Ovary (tissue), 9 donors: ENCODE measurements around the gene SESN2. TPM values are rescaled to one million over a fixed set of nuclear protein-coding genes. Genes with fewer than 3 reads are reported as not detected.

Experiments
- DNase-seq, 5 donors: peaks; one replicate each; pipeline ENCODE4 v3.0.0-alpha.2; 2019 to 2020
- H3K27ac ChIP-seq, 2 donors: fragments of 200-600 bp; one replicate each; pipeline versions ENCODE4 v1.5.1 to v1.8.0; 2019 to 2022
- H3K27me3 ChIP-seq: fragments of 200-600 bp; one replicate; pipeline ENCODE4 v1.8.0; 2022
- H3K36me3 ChIP-seq: fragments of 200-600 bp; sonication (generic); one replicate; pipeline ENCODE4 v1.5.1; 2019
- H3K4me1 ChIP-seq: one replicate; pipeline ENCODE4 v1.8.1; 2013; ENCODE audit warnings: mild to moderate bottlenecking, moderate library complexity; ENCODE audit not compliant: insufficient read depth
- H3K4me3 ChIP-seq: fragments of 200-600 bp; sonication (generic); one replicate; pipeline ENCODE4 v1.5.1; 2017
- H3K9me3 ChIP-seq, 2 donors: fragments of 200-600 bp in 1 of 2; sonication (generic) in 1 of 2; one replicate each; pipeline versions ENCODE4 v1.5.1 to v1.8.1; 2013 to 2019; ENCODE audit warnings: mild to moderate bottlenecking in 1 of 2, moderate library complexity in 1 of 2
- CTCF ChIP-seq, 3 donors: fragments of 450-650 bp in 2 of 3; fragments of 200-600 bp in 1 of 3; IDR thresholded peaks; one replicate each; pipeline versions ENCODE4 v1.5.1 to v1.8.0; 2016 to 2022; ENCODE audit warnings: antibody characterized with exemption in 3 of 3, mild to moderate bottlenecking in 1 of 3
- EP300 ChIP-seq: sonication (generic); formaldehyde crosslinking; IDR thresholded peaks from one replicate; pipeline ENCODE4 v1.6.1; 2017; ENCODE audit warnings: antibody characterized with exemption
- POLR2A ChIP-seq: fragments of 450-650 bp; IDR thresholded peaks from one replicate; pipeline ENCODE4 v1.6.1; 2017; ENCODE audit warnings: antibody characterized with exemption, mild to moderate bottlenecking, moderate library complexity
- WGBS, 3 donors: extraction: QIAGEN DNeasy Blood & Tissue Kit in 1 of 3; methylation state at CpG; one replicate each; pipeline versions ENCODE4 v1.1.5 to v1.1.7; 2013 to 2017; 5-methylcytosine and 5-hydroxymethylcytosine counted together
- intact Hi-C, 4 donors: fragments of 100-400 bp; cut with DNase I; formaldehyde crosslinking; loops; one replicate each; pipeline versions ENCODE4 v1.11.0 to v1.15.1; 2022 to 2023
- polyA plus RNA-seq, 2 donors: library from polyadenylated mRNA; stranded (reverse); fragments of 200-250 nt in 1 of 2; fragments of 350-450 nt in 1 of 2; fragmentation: Illumina TruSeq in 1 of 2; extraction: RNeasy Lipid Tissue Mini Kit (QIAGEN cat#74804) in 1 of 2; gene quantifications; one replicate each; pipeline ENCODE4 v1.2.3, GENCODE V29; 2013 to 2014
- total RNA-seq, 7 donors: library from RNA; depleted of rRNA in 2 of 7; stranded (reverse); fragments of >200 nt in 2 of 7; fragmentation: NEBNext Ultra II Directional in 3 of 7; extraction: Animal tissue kit (Norgen Biotek cat#: 25700) in 3 of 7; gene quantifications; one replicate each; pipeline versions ENCODE4 v1.1.0 to v1.2.4, GENCODE V29; 2016 to 2023
- donor health status: DM: no; HTN: no; CAD: no; lungs with moderate emphysema.
- donor health status: DM: no; HTN: no; CAD: no.
- donor health status: Bipolar disorder and iron deficiency.
- donor health status: DM: yes; HTN: yes; CAD: no.
- donor health status: DM: no; HTN: no; CAD: no.
- donor health status: DM: yes; HTN: yes; CAD: no.

Gene SESN2
- total and polyA plus RNA-seq, 9 donors: 7.4 to 79.9 (median 25.0) TPM

DNA sequence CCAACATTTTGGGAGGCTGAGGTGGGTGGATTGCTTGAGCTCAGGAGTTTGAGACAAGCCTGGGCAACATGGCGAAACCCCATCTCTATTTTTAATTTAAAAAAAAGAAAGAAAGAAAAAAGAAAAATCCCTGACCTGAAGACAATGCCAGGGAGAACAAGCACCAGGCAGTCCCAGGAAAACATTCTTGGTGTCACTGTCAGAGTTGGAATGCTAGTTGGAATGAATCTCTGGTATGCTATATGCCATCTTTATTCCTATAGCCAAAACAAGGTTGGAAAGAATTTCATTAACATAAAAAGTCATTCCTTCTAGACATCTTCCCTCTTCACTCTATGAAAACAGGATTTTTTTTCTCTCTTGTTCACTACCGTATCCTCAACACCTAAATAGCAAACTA, 29.3 kb upstream of the SESN2 start:
- intact Hi-C loops: no loop called here
- Histone ChIP-seq H3K4me1 (peaks cover 5% of the 10 kb centered on the region), H3K9me3 (no peaks in the 10 kb centered on the region), H3K27ac (no peak overlapping the region), H3K4me3 (no peak overlapping the region), H3K27me3 (no peaks in the 10 kb centered on the region), H3K36me3 (no peaks in the 10 kb centered on the region)
- 71 to 75% (median 72%) methylated on average over 2 of the region's 2 CpGs for WGBS, 3 donors
- no peak for TF ChIP-seq POLR2A
- TF ChIP-seq EP300: no peak
- TF ChIP-seq CTCF (IDR thresholded peaks at IDR 0.05): no peak
- DNase-seq: no peak

GRCh38 chr1:28232558-28233263, 26.6 kb upstream of the SESN2 start, which contains the start of gene DNAJC8:
TSS of gene DNAJC8 (minus strand) at chr1:28233029. CDS start at chr1:28232998, 31 bp downstream.
- TF ChIP-seq EP300: no peak
- peak; percentile 72 for TF ChIP-seq POLR2A
- H3K27ac ChIP-seq: peak within 1 kb of the TSS; percentile 70
- no peaks in the 10 kb centered on the region for H3K9me3 ChIP-seq
- WGBS, 3 donors: 0 to 2% (median 0%) methylated on average over 39 to 40 of the region's 40 CpGs
- H3K27me3 ChIP-seq: no peaks in the 10 kb centered on the region
- H3K4me3 ChIP-seq: peak within 1 kb of the TSS; percentile 87
- peaks cover 7% of the 10 kb centered on the region for H3K4me1 ChIP-seq
- intact Hi-C loops: no loop called here
- peak; percentile 91 to 95 (median 94) for DNase-seq
- H3K36me3 ChIP-seq: no peaks in the 10 kb centered on the region

DNA sequence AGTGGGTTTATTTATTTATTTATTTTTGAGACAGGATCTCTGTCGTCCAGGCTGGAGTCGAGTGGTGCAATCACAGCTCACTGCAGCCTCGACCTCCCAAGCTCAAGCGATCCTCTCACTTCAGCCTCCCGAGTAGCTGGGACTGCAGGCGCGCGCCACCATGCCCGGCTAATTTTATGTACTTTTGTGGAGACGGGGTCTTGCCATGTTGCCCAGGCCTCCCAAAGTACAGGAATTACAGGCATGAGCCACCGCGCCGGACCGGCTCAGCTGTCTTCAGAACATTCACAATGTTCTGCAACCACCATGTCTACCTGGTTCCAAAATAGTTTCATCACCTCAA, 26.1 kb upstream of the SESN2 start:
- H3K27ac ChIP-seq: peak overlapping the region in 1 of 2 donors; percentile 70
- intact Hi-C loops: no loop called here
- H3K27me3 ChIP-seq: no peaks in the 10 kb centered on the region
- H3K36me3 ChIP-seq: no peaks in the 10 kb centered on the region
- no peak for TF ChIP-seq POLR2A
- TF ChIP-seq EP300: no peak
- no peak for TF ChIP-seq CTCF (IDR thresholded peaks at IDR 0.05)
- peaks cover 7% of the 10 kb centered on the region for H3K4me1 ChIP-seq
- WGBS, 3 donors: 57 to 61% (median 59%) methylated on average over 14 of the region's 14 CpGs
- DNase-seq: no peak
- H3K9me3 ChIP-seq: no peaks in the 10 kb centered on the region
- peak overlapping the region; percentile 87 for H3K4me3 ChIP-seq

GRCh38 chr1:28235755-28236655, 23.3 kb upstream of the SESN2 start, which contains the start of gene ATP5IF1:
TSS of gene ATP5IF1 (plus strand) at chr1:28236124. CDS start at chr1:28236184, 60 bp downstream.
- Histone ChIP-seq H3K9me3 (no peaks in the 10 kb centered on the region), H3K27ac (peak within 1 kb of the TSS; percentile 30 to 77), H3K4me1 (peaks cover 7% of the 10 kb centered on the region), H3K4me3 (peak within 1 kb of the TSS; percentile 98), H3K27me3 (no peaks in the 10 kb centered on the region), H3K36me3 (no peaks in the 10 kb centered on the region)
- 0 to 1% (median 1%) methylated on average over 45 to 60 of the region's 60 CpGs for WGBS, 3 donors
- intact Hi-C loops: no loop called here
- no peak for TF ChIP-seq CTCF (IDR thresholded peaks at IDR 0.05)
- TF ChIP-seq EP300: no peak
- TF ChIP-seq POLR2A: peak; percentile 89
- peak; percentile 96 to 97 (median 97) for DNase-seq
